K562 (cell line): ENCODE measurements around the gene LZTS2. TPM values are rescaled to one million over a fixed set of nuclear protein-coding genes. Genes with fewer than 3 reads are reported as not detected.

Experiments used
- ATAC-seq: fragments of 200-7000 bp; cut with Tn5 transposase; 3 replicates; pipeline ENCODE4 v1.9.1; 2020; ENCODE audit warnings: moderate library complexity
- BruUV-seq: library from RNA; stranded (reverse); fragments of 400-500 nt; replicated peaks from 2 replicates; lab custom pipeline; 2021; lab: Mats Ljungman, UMichigan
- CTCF ChIA-PET: fragments of 300-600 bp; formaldehyde crosslinking; extraction: SDS; loops from one replicate; lab custom pipeline; 2021; ENCODE audit warnings: low intra/inter-chr PET ratio; lab: Yijun Ruan, JAX
- POLR2A ChIA-PET: fragments of 300-600, 350-650 bp; sonication (Branson Sonifier 250); formaldehyde crosslinking; extraction: SDS; loops from one replicate; lab custom pipeline; 2021; ENCODE audit warnings: antibody characterized with exemption, inconsistent platforms; lab: Yijun Ruan, JAX
- DNase-seq, 4 experiments: peaks; one replicate each; pipeline versions ENCODE4 v3.0.0 to v3.0.0-alpha.2; 2011 to 2018; ENCODE audit warnings: low spot score in 3 of 4, mixed read lengths in 3 of 4; ENCODE audit errors: extremely low read depth in 1 of 4
- FAIRE-seq: peaks from 2 replicates; lab custom pipeline; 2011; peaks lifted over from hg19 to GRCh38; lab: Jason Lieb, UNC
- H2AFZ ChIP-seq: 2 replicates; pipeline ENCODE4 v1.6.0; 2011; ENCODE audit warnings: low read depth, low read length, control low read depth, inconsistent platforms
- H3K27ac ChIP-seq: fragments of 200-600 bp; 3 replicates; pipeline ENCODE4 v1.8.0; 2011; ENCODE audit warnings: low read depth, mild to moderate bottlenecking, control low read depth, inconsistent platforms, low read length, moderate library complexity, mixed read lengths; ENCODE audit errors: extremely low read depth
- H3K27me3 ChIP-seq, 2 experiments: fragments of 300-600 bp in 1 of 2; 2 replicates in 1 of 2; 3 replicates in 1 of 2; pipeline versions ENCODE4 v1.6.0 to v1.8.0; 2011; ENCODE audit warnings: inconsistent platforms in 2 of 2, low read length in 2 of 2, mild to moderate bottlenecking in 1 of 2, mixed read lengths in 1 of 2, moderate library complexity in 1 of 2; ENCODE audit not compliant: control insufficient read depth in 2 of 2, insufficient read depth in 2 of 2
- H3K36me3 ChIP-seq: fragments of 300-600 bp; 3 replicates; pipeline ENCODE4 v1.8.0; 2011; ENCODE audit warnings: mild to moderate bottlenecking, low read length, inconsistent platforms; ENCODE audit not compliant: control insufficient read depth, insufficient read depth
- H3K4me1 ChIP-seq, 2 experiments: fragments of 200-600 bp in 1 of 2; replicated peaks in 1 of 2; 2 replicates in 1 of 2; 3 replicates in 1 of 2; pipeline versions ENCODE4 v1.5.1 to v1.8.0; 2011; ENCODE audit warnings: inconsistent platforms in 2 of 2, low read length in 2 of 2, mild to moderate bottlenecking in 1 of 2, mixed read lengths in 1 of 2, moderate library complexity in 1 of 2; ENCODE audit not compliant: control insufficient read depth in 2 of 2, insufficient read depth in 2 of 2
- H3K4me2 ChIP-seq: 2 replicates; pipeline ENCODE4 v1.6.1; 2011; ENCODE audit warnings: low read length, control low read depth, inconsistent platforms, mixed read lengths; ENCODE audit not compliant: insufficient read depth
- H3K4me3 ChIP-seq: fragments of 200-600 bp; sonication (generic), shearing (Covaris generic); 2 replicates; pipeline ENCODE4 v1.5.1; 2016; ENCODE audit warnings: control low read depth, inconsistent platforms
- H3K79me2 ChIP-seq: fragments of 200-600 bp; 3 replicates; pipeline ENCODE4 v1.8.0; 2011; ENCODE audit warnings: low read length, inconsistent platforms; ENCODE audit not compliant: control insufficient read depth, insufficient read depth
- H3K9ac ChIP-seq, 2 experiments: 2 replicates each; pipeline versions ENCODE4 v1.6.0 to v1.6.1; 2011; ENCODE audit warnings: low read depth in 2 of 2, low read length in 2 of 2, control low read depth in 1 of 2, inconsistent platforms in 1 of 2, mild to moderate bottlenecking in 1 of 2, mixed read lengths in 1 of 2; ENCODE audit not compliant: insufficient read depth in 1 of 2
- H3K9me1 ChIP-seq: one replicate; pipeline ENCODE4 v1.6.0; 2011; ENCODE audit warnings: inconsistent platforms, mild to moderate bottlenecking, low read length, moderate library complexity; ENCODE audit not compliant: control insufficient read depth, insufficient read depth
- H3K9me3 ChIP-seq: replicated peaks from 2 replicates; pipeline ENCODE4 v1.5.1; 2011; ENCODE audit warnings: low read depth, low read length, inconsistent platforms; ENCODE audit not compliant: control insufficient read depth, insufficient read depth
- H4K20me1 ChIP-seq: replicated peaks from 2 replicates; pipeline ENCODE4 v1.6.1; 2011; ENCODE audit warnings: low read length, inconsistent platforms, mixed read lengths; ENCODE audit not compliant: control insufficient read depth, insufficient read depth
- EGR1 ChIP-seq: fragments of 450-650 bp; conservative IDR thresholded peaks from 2 replicates; pipeline ENCODE4 v1.6.1; 2017; ENCODE audit warnings: mild to moderate bottlenecking
- ELF1 ChIP-seq: fragments of 200-800 bp; sonication (Bioruptor generic); IDR thresholded peaks from 2 replicates; pipeline ENCODE4 v1.6.1; 2016; ENCODE audit warnings: missing genetic modification characterization, missing compliant biosample characterization
- HSF4 ChIP-seq: fragments of 250-450 bp; sonication (Bioruptor Pico); IDR thresholded peaks from 2 replicates; pipeline ENCODE4 v2.1.2; 2022; ENCODE audit warnings: mild to moderate bottlenecking, moderate library complexity, borderline replicate concordance
- ILF3 ChIP-seq: fragments of 450-650 bp; IDR thresholded peaks from 2 replicates; pipeline ENCODE4 v1.6.1; 2018; ENCODE audit warnings: antibody characterized with exemption, mild to moderate bottlenecking, moderate library complexity, borderline replicate concordance
- MAX ChIP-seq: sonication (generic); formaldehyde crosslinking; IDR thresholded peaks from 2 replicates; pipeline ENCODE4 v1.9.0; 2022; ENCODE audit warnings: mild to moderate bottlenecking, missing genetic modification reagents
- MEF2A ChIP-seq: IDR thresholded peaks from 2 replicates; pipeline ENCODE4 v1.6.1; 2011; ENCODE audit warnings: low read depth, mild to moderate bottlenecking, low read length, moderate library complexity; ENCODE audit not compliant: control insufficient read depth
- NCOA2 ChIP-seq, 2 experiments: fragments of 450-650 bp; IDR thresholded peaks; 2 replicates each; pipeline ENCODE4 v1.6.1; 2018; ENCODE audit warnings: mild to moderate bottlenecking in 2 of 2, moderate library complexity in 1 of 2; ENCODE audit not compliant: partially characterized antibody in 2 of 2
- NCOA4 ChIP-seq: fragments of 450-650 bp; IDR thresholded peaks from 2 replicates; pipeline ENCODE4 v1.6.1; 2018; ENCODE audit warnings: mild to moderate bottlenecking; ENCODE audit not compliant: partially characterized antibody
- NFIX ChIP-seq: fragments of 250-450 bp; sonication (Bioruptor Pico); IDR thresholded peaks from 2 replicates; pipeline ENCODE4 v1.4.0; 2020; ENCODE audit warnings: low read depth, mild to moderate bottlenecking, moderate library complexity
- POLR2AphosphoS5 ChIP-seq: IDR thresholded peaks from 2 replicates; pipeline ENCODE4 v1.6.1; 2011; ENCODE audit warnings: mild to moderate bottlenecking, low read depth, low read length, moderate library complexity; ENCODE audit not compliant: control insufficient read depth, insufficient read depth
- RBM17 ChIP-seq: fragments of 200-400 bp; formaldehyde crosslinking; IDR thresholded peaks from 2 replicates; pipeline ENCODE4 v1.6.1; 2017; ENCODE audit warnings: low read depth, mild to moderate bottlenecking, low read length, borderline replicate concordance
- WGBS: fragments of 100-300 bp; shearing (Covaris generic); methylation state at CpG from one replicate; pipeline ENCODE4 v1.1.6; 2016; ENCODE audit warnings: low coverage, mixed read lengths; ENCODE audit not compliant: insufficient coverage; ENCODE audit errors: missing lambda C conversion rate; 5-methylcytosine and 5-hydroxymethylcytosine counted together
- in situ Hi-C: fragments of 300-500 bp; cut with MboI; formaldehyde crosslinking; loops from 4 replicates; pipeline ENCODE4 v1.15.0; 2018; ENCODE audit warnings: inconsistent platforms, mixed read lengths
- intact Hi-C: fragments of 100-400 bp; cut with micrococcal nuclease; formaldehyde crosslinking; loops from 2 replicates; pipeline ENCODE4 v1.14.2; 2022
- polyA plus RNA-seq, 8 experiments: library from polyadenylated mRNA; depleted of rRNA in 4 of 8; stranded (reverse) in 5 of 8; unstranded in 3 of 8; fragments of >200 nt; fragmentation: Nextera tagmentation in 2 of 8; fragmentation: Illumina TruSeq in 1 of 8; extraction: Ambion mirVana in 2 of 8; extraction: Trizol in 1 of 8; gene quantifications; 2 replicates each; pipeline versions ENCODE4 v1.2.1 to v1.2.3, GENCODE V29; 2011 to 2014; ENCODE audit warnings: inconsistent platforms in 1 of 8, missing spikeins in 1 of 8
- total RNA-seq, 7 experiments: library from RNA; depleted of rRNA in 6 of 7; stranded (reverse); fragments of >200 nt in 6 of 7; fragmentation: Illumina TruSeq in 2 of 7; extraction: Trizol in 2 of 7; gene quantifications; 2 replicates each; pipeline versions ENCODE4 v1.2.1 to v1.2.3, GENCODE V29; 2011 to 2021; ENCODE audit warnings: low replicate concordance in 1 of 7
- TF ChIP-seq, protein P1 (sequence below): sonication (generic); formaldehyde crosslinking; IDR thresholded peaks from 2 replicates; pipeline ENCODE4 v1.8.1; 2023; ENCODE audit warnings: mild to moderate bottlenecking, missing genetic modification reagents
- TF ChIP-seq, protein P2 (sequence below): fragments of 200-800 bp; sonication (Bioruptor generic); IDR thresholded peaks from 2 replicates; pipeline ENCODE4 v1.6.1; 2017; ENCODE audit warnings: missing genetic modification characterization, missing compliant biosample characterization

Gene LZTS2
- total and polyA plus RNA-seq, 9 of the 15 experiments (the other 6 are each of a cell fraction or from before 2014, with no cell fraction given), result 0.23 to 42.5 (median 14.7) TPM

- ChIA-PET POLR2A (interaction anchor here (1.1 kb wide), 1 partner anchor 12 kb away, joined by 4 read pairs; no protein-coding TSS in a partner anchor), CTCF (no interaction called here)
- in situ Hi-C loops (no loop called here), intact Hi-C loops (no loop called here)
- H3K4me1 ChIP-seq, result peaks cover 12 to 14% of the 10 kb centered on the region in 2 experiments
- H3K36me3 ChIP-seq, result peaks cover 3% of the 10 kb centered on the region; the same call in 1 of the 3 replicates
- H3K9me3 ChIP-seq, result no peaks in the 10 kb centered on the region
- BruUV-seq, result TSS peak; percentile 28
- H2AFZ ChIP-seq, result peak overlapping the region; percentile 91
- DNase-seq, result peak; percentile 67 to 77 (median 76)
- WGBS, result 19% methylated on average over 6 of the region's 13 CpGs
- TF ChIP-seq, protein P1, sequence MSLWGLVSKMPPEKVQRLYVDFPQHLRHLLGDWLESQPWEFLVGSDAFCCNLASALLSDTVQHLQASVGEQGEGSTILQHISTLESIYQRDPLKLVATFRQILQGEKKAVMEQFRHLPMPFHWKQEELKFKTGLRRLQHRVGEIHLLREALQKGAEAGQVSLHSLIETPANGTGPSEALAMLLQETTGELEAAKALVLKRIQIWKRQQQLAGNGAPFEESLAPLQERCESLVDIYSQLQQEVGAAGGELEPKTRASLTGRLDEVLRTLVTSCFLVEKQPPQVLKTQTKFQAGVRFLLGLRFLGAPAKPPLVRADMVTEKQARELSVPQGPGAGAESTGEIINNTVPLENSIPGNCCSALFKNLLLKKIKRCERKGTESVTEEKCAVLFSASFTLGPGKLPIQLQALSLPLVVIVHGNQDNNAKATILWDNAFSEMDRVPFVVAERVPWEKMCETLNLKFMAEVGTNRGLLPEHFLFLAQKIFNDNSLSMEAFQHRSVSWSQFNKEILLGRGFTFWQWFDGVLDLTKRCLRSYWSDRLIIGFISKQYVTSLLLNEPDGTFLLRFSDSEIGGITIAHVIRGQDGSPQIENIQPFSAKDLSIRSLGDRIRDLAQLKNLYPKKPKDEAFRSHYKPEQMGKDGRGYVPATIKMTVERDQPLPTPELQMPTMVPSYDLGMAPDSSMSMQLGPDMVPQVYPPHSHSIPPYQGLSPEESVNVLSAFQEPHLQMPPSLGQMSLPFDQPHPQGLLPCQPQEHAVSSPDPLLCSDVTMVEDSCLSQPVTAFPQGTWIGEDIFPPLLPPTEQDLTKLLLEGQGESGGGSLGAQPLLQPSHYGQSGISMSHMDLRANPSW (CRISPR knock-in tag), result no peak
- no peak for TF ChIP-seq NFIX (CRISPR knock-in tag)
- TF ChIP-seq EGR1, result peak; percentile 39
- TF ChIP-seq ILF3, result no peak
- no peak for TF ChIP-seq HSF4 (CRISPR knock-in tag)
- no peak for TF ChIP-seq RBM17
- no peak for TF ChIP-seq POLR2AphosphoS5
- no peak for TF ChIP-seq ELF1 (tag)
- peak; percentile 8; the same call in 1 of the 2 replicates for TF ChIP-seq MAX (CRISPR knock-in tag)
- TF ChIP-seq, protein P2, sequence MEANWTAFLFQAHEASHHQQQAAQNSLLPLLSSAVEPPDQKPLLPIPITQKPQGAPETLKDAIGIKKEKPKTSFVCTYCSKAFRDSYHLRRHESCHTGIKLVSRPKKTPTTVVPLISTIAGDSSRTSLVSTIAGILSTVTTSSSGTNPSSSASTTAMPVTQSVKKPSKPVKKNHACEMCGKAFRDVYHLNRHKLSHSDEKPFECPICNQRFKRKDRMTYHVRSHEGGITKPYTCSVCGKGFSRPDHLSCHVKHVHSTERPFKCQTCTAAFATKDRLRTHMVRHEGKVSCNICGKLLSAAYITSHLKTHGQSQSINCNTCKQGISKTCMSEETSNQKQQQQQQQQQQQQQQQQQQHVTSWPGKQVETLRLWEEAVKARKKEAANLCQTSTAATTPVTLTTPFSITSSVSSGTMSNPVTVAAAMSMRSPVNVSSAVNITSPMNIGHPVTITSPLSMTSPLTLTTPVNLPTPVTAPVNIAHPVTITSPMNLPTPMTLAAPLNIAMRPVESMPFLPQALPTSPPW (CRISPR knock-in tag), result peak; percentile 40; the same call in 1 of the 2 replicates
- no peak for TF ChIP-seq MEF2A
- TF ChIP-seq NCOA2 (IDR thresholded peaks at IDR 0.05; ENCODE audit: partially characterized antibody in 2 of 2), result no peak
- TF ChIP-seq NCOA4, result no peak
- no peaks in the 10 kb centered on the region for H4K20me1 ChIP-seq
- no peaks in the 10 kb centered on the region for H3K79me2 ChIP-seq
- H3K4me3 ChIP-seq, result peak overlapping the region; percentile 52
- no peak for FAIRE-seq
- peak overlapping the region; percentile 87 for H3K4me2 ChIP-seq
- H3K9ac ChIP-seq, result peak overlapping the region; percentile 57 to 89; a peak in 3 of 4 replicates
- no peaks in the 10 kb centered on the region for H3K27me3 ChIP-seq
- peak; percentile 76 for ATAC-seq
- H3K9me1 ChIP-seq, result no peaks in the 10 kb centered on the region
- H3K27ac ChIP-seq, result no peak overlapping the region
Observed at GRCh38 chr10:100970076-100970913, 29.3 kb upstream of the LZTS2 start.
